Measurements from ENCODE around the gene CTIF.

DNA sequence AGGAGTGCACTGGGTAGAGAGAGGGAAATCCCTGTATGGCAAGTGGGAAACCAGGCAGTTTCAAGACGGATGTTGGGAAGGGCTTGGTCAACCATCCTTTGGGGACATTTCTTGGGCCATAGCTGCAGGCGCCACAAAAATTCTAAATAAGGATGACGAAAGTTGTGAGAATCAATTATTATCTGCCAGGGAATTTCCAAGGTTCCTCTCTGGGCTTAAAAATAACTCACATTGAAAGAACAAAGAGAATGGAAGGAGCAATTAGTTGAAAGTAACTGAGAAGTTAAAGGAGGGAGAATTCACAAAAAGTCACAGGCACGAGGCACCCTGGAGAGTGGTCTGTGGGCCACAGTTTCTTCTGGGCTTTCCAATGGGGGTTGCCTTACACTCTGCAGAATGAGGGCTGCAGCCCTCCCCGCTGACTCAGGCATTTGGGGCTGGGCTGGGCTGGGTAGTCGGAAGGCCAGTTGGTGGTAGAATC lies 216.2 kb downstream of the CTIF start:
- TF ChIP-seq, protein P1, sequence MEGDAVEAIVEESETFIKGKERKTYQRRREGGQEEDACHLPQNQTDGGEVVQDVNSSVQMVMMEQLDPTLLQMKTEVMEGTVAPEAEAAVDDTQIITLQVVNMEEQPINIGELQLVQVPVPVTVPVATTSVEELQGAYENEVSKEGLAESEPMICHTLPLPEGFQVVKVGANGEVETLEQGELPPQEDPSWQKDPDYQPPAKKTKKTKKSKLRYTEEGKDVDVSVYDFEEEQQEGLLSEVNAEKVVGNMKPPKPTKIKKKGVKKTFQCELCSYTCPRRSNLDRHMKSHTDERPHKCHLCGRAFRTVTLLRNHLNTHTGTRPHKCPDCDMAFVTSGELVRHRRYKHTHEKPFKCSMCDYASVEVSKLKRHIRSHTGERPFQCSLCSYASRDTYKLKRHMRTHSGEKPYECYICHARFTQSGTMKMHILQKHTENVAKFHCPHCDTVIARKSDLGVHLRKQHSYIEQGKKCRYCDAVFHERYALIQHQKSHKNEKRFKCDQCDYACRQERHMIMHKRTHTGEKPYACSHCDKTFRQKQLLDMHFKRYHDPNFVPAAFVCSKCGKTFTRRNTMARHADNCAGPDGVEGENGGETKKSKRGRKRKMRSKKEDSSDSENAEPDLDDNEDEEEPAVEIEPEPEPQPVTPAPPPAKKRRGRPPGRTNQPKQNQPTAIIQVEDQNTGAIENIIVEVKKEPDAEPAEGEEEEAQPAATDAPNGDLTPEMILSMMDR (IDR thresholded peaks at IDR 0.05): no peak
- TF ChIP-seq POLR2A (IDR thresholded peaks at IDR 0.05): no peak
